Muscle of arm (tissue), 12 donors: ENCODE results near the gene FSTL1. TPM values are rescaled to one million over a fixed set of nuclear protein-coding genes. Genes with fewer than 3 reads are reported as not detected.

Experiments used
- DNase-seq: peaks from one replicate; pipeline ENCODE4 v3.0.0-alpha.2; 2013
- polyA plus RNA-seq, 12 donors: library from polyadenylated mRNA; unstranded; fragments of 120-200 nt; gene quantifications; one replicate each; pipeline ENCODE4 v1.2.1, GENCODE V29; 2013; ENCODE audit not compliant: insufficient read length in 12 of 12

FSTL1 gene
- polyA plus RNA-seq, 12 donors: 227 to 1,478 (median 662) TPM

- DNase-seq: no peak
These were observed 7.7 kb downstream of the FSTL1 start for GRCh38 chr3:120442975-120443517.

- DNase-seq: no peak
These were observed 9.0 kb downstream of the FSTL1 start for GRCh38 chr3:120441776-120442175.

DNA sequence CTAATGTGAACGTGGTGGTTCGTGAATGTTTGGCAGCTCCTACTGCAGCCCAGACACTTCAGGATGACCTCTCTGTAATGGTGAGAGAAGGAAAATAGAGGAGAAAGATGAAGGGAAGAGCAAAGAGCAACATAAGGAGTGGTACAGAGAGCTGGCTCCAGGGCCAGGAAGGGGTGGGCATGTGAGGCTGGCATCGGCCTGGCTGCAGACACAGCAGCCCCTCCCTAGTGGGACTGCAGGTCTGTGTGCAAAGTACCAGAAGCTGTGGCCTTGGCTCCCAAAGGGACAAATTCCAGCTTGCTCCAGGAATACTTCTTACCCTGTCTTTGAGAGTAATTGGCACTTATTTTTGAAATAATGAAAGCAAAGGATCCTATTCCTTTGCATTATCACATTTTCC is 10.0 kb downstream of the FSTL1 start:
- no peak for DNase-seq

DNA sequence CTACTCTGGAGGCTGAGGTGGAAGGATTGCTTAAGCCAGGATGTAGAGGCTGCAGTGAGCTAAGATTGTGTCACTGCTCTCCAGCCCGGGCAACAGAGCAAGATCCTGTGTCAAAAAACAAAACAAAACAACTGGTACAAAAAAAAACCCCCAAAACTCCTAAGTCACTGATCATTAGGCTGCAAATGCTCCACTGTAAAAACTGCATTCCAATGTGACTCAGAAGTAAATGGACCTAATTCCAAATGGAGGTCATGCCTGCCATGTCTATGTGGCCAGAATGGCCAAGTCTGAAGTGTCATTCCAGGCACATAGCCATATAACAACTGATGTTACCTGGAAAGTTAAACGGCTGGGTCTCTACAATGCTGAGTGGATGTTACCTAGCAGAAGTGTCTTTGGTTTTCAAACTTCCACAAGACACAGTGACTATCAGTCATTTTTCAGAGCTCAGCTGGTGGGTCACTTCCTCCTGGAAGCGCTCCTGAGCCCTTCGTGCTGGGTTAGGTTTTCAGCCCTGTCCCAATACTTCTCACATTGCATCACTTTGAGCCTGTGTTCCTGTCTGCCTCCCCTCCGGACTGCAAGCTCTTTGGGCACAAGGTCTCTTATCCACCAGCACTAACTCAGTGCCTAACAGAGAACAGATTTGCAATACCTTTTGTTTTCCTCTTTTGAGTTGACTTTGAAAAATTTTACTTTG is 10.6 kb downstream of the FSTL1 start:
- no peak for DNase-seq

DNA sequence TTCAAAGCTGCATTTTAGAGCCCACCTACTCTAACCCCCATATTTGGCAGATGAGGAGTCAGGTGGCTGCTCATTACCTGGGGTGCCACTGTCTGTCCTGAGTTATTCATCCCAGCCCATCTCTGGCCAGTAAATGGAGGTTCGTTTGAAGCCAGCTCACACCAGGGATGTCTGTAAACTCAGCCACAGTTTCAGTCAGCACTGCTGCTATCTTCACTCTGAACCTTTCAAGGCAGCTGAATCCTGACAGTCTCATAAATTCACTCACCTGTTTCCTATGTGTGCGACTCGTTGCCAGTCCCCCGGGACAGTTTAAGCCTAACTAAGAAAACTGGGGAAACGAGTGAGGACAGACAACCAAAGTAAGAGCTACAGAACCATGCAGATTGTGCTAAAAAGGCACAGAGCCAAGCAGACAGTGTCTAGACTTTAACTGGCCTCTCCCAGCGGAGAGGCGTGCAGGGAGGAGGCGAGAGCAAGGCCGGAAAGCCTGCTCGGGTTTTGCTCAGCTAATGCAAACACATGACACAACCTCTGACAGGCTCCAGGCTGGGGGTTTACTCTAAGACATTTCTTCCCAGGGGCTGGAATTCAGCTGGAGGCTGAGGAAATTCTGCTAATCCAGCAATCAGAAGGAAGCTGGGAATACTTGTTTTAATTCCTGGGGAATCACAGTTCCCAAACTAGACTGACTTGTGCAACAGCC is 12.0 kb downstream of the FSTL1 start:
- peak; percentile 74 for DNase-seq

- DNase-seq: no peak
These were observed 12.6 kb downstream of the FSTL1 start for GRCh38 chr3:120438216-120438615.

GRCh38 chr3:120437559-120437958 is 13.2 kb downstream of the FSTL1 start:
- DNase-seq: no peak

- no peak for DNase-seq
These were observed 14.2 kb downstream of the FSTL1 start for GRCh38 chr3:120436523-120437050.

DNA sequence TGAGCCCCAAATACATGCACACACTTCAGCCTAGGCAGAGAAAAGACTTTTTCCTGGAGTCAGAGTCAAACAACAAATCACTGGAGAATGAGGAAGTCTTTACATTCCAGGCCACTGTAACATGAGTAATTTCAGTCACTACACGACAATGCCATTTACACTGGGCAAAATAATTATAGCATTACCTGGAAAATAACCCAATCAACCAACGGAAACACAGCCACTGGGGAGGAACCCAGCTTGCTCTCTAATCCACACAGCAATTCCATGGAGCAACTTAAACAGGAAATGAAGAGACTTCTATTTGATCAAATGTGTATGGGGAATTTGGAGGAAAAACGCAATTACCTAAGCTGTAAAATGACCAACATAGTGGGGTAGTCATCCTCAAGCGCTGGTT is 15.2 kb downstream of the FSTL1 start:
- DNase-seq: no peak

DNA sequence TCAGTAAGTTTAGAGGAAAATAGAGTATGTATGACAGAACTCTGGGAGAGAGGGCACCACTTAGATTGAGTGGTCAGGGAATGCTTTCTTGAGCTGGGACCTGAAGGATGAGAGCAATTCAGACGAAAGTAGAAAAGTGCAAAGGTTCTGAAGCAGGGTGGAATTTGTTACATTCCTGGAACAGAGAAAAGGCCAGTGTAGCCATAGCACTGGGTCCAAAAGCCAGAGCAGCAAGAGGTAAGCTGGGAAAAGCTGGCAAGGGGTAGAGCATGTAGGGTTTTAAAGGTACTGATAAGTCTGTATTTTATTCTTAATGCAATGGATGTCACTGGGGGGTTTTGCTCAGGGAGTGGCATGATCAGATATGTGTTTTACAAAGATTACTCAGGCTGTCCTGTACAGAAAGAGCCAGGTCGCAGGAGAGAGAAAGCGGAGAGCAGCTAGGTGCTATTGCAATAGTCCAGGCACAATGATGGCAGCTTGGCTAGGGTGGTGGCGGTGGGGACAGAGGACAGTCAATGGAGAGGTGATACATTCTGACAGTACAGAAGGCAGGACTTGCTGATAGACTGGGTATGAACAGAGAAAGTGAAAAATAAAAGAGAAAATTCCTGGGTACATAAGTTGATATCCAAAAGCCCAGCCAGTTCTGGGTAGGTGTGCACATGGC is 17.0 kb downstream of the FSTL1 start:
- no peak for DNase-seq

DNA sequence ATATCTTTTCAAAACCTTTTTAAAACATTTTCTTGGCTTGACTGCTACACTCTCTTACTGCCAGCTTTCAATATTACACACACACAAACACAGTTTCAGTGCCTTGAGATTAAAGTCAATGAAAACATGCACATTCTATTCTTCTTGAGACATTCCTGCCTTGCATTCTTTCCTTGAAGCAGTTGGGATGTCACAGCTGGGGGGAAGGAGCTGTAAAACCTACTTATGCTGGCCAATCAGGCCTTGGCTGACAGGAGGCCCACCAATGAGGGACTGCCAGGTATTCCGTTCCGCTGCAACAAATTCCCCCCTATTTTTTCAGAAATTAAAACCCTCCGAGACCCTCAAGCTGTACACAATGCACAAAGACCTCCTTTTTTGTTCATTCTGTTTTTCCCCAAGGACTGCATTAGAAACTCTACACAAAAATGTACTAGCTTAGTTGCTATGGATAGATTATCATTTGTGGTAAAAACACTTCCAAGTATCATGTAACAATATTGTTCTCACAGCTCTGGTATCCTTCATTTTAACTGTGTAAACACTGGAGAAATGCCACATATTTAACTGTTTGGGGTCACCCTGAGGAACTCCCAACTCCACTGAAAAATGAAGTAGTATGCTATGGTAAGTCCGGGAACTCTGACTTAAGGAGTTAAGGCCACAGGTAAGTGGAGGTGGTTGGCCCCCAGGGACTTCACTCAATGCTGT is 18.5 kb downstream of the FSTL1 start:
- DNase-seq: no peak

GRCh38 chr3:120429921-120430361 is 20.9 kb downstream of the FSTL1 start:
- no peak for DNase-seq

DNA sequence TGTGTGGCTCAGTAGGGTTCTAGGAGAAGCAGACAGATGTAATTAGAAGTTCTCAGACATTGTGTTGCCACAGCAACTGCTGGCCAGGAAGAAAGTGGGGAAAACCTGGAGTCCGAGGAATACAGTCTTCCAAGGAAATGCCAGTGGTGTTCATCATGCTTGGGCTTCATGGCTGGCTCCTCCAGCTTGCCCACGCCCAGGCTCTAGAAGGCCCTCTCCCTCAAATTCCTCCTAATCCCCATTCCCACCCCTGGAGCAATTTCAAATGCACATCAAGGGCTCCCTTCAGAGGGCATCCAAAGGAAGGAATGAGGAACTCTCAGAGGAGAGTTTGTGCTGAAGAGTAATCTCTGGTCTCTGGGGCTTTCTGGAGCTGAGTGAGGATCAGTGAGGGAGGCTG is 21.9 kb downstream of the FSTL1 start:
- DNase-seq: no peak

DNA sequence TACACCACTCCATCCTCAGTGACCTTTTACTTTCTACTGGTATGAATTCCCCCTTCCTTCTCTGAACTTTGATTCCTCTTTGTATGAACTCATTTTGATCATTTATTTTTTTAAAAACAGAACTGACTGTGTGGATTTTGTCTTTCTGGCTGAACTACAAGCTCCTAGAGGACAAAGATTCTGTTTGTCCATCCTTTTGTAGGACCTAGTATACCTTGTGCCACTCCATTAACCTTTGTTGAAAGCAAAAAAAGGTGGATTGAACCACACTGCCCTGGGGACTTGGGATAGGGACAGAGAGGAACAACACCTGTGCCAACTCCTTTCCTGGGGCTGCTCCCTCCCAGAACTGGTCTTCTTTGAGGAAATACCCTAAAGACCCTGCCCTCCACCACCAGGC is 23.6 kb downstream of the FSTL1 start:
- no peak for DNase-seq

DNA sequence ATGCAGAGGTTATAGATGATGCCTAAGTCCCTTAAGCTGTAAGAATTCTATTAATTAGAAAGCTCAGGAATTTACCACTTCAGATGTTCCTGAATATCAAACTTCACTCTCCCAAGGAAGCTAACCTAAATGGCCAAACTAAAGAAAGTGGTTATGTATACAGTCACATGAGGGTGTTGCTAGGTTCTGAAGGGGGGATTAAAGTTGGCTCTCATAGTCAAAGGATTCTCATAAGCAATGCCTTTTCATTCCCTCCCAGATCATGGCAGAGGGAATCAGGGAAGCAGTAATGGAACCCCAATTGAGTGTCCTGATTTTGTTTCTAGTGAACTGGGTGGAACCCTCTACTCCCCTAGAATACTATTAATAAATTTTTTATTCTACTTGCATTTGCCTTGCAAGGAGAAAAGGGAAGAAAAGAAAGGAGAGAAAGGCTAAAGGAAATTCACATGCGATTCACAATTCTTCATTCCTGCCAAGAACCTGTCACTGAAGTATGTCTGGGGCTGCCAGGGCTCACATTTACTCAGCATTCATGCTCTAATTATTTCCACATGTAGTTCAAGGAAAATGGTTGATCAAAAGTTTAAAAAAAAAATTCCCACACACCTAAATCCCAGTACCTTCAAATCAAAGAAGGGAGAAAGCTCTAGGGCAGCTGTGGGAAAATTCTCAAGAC is 25.1 kb downstream of the FSTL1 start:
- DNase-seq: peak; percentile 78

DNA sequence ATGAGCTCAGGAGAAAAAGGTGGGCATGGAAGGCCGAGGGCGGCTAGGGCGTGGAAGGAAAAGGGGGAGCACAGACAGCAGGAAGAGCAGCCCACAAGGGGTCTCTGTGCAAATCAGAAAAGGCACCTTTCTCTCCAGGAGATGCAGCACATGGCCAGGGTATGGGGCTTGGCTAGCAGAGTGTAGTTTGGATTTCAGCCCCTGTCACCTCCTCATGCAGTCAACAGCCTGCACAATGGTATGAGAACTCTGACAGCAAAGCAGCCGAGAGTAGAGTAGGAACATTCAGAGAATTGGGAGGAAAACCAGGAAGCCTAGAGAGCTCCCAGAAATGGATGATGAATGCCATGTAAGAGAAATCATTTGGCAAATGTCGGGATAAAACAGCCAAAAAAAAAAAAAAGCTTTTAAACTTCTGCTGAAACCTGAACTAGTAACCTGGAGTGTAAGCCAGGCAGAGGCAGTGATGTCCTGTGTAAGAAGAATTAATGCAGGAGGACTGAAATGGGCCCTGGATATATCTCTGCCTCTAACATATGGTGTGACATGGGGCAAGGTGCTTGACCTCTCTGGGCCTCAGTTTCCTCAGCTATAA is 25.7 kb downstream of the FSTL1 start:
- no peak for DNase-seq

DNA sequence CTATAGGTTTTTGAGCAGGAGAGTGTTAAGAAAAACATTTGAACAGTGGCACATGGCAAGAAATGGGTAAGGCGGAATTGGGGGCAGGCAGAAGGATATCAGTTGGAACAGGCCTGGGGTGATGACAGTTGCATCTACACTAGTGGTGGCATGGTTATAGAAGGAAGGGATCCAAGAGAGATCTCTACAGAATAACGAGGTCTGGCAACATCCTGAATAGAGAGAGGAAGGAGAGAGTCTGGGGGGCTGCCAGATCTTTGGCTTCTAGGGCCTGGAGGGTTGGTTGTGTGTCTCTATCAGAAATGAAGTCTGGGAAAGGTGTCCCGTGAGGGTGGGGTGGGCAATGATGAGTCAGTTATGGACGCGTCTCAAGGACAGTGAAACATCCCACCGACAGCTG is 26.3 kb downstream of the FSTL1 start:
- no peak for DNase-seq

DNA sequence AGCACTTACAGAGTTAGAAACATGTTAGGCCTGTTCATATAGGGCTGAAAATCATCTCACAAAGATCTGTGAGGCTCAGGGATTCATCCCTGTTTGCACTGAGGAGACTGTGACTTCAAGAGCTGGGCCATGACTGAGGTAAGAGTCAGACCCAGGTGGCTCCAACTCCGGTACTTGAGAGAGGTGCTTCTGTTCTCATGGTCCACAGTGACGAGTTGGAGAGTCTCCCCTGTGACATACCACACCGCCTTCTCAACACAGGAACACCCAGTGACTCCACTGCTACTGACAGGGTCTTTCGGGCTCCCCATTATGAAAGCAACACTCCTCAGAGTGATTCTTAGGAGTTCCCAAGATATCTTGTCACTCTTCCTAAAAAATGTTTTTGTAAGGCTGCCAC is 27.4 kb downstream of the FSTL1 start:
- no peak for DNase-seq

DNA sequence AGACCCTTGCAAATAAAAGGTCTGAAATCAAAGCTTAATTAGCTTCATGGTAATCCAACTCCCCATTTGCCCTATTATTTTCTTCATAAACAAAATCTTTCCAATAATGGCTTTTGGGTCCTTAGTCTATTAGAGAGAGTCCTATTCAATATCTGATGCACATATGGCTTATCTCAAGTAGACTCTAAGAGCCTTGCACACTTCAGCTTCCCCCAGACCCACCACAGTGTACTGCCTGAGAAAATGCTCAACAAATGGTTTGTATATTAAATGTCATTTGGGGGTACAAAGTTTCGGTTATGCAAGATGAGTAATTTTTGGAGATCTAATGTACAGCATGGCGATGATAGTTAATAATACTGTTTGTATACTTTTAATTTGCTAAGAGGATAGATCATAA is 28.9 kb downstream of the FSTL1 start:
- no peak for DNase-seq

DNA sequence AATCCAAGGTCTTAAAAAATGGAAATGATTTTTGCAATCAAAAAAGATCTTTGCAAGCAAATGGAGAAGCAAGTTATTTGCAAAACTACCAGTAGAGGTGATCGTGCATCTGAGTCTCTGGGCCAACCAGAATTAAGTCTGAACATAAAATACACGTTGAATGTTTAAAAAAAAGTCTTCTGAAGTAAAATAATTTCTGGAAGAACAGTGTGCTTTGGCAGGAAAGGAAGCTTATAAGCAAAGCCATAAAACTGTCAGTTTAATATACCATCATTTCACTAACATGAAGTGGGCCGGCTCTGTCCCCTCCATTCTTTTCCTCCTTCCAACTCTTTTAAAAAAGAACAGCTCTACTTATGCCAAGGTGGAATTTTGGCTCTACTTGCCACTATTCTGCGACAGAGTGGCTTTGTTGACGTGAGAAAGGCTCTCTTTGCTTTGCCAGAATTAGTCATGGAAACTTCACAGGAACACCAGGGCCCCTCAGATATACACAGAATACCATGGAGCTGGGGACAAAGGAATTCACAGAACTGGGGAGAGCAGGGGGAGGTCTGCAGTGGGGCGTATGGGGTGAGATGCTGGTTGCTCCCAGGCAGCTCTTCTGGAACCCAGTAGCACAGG is 29.8 kb downstream of the FSTL1 start:
- peak; percentile 70 for DNase-seq
